DOHH2 (cell line): ENCODE results near the gene HOXB1.

Experiments
- H3F3A ChIP-seq: fragments of 200-600 bp; sonication (generic), shearing (Covaris generic); 2 replicates; pipeline ENCODE4 v1.6.0; 2016; ENCODE audit warnings: antibody characterized with exemption, mild to moderate bottlenecking; ENCODE audit not compliant: control insufficient read depth, insufficient read depth
- H3K27ac ChIP-seq: fragments of 200-600 bp; sonication (generic); 2 replicates; pipeline ENCODE4 v1.5.1; 2014; ENCODE audit warnings: low read depth, mild to moderate bottlenecking, low read length, moderate library complexity
- H3K27me3 ChIP-seq: fragments of 200-600 bp; sonication (generic); 2 replicates; pipeline ENCODE4 v1.6.1; 2014; ENCODE audit warnings: mild to moderate bottlenecking, low read length, mixed read lengths; ENCODE audit not compliant: control insufficient read depth
- H3K36me3 ChIP-seq: fragments of 200-600 bp; sonication (generic); 2 replicates; pipeline ENCODE4 v1.6.1; 2014; ENCODE audit warnings: mild to moderate bottlenecking, low read length, moderate library complexity, mixed read lengths; ENCODE audit not compliant: control insufficient read depth
- H3K4me1 ChIP-seq: fragments of 200-600 bp; sonication (generic); 2 replicates; pipeline ENCODE4 v1.6.1; 2014; ENCODE audit warnings: mild to moderate bottlenecking, low read length, mixed read lengths; ENCODE audit not compliant: control insufficient read depth
- H3K4me2 ChIP-seq: fragments of 200-600 bp; sonication (generic); 2 replicates; pipeline ENCODE4 v1.6.0; 2014; ENCODE audit warnings: mild to moderate bottlenecking, low read length, moderate library complexity
- H3K4me3 ChIP-seq: fragments of 200-600 bp; sonication (generic); 2 replicates; pipeline ENCODE4 v1.5.1; 2014; ENCODE audit warnings: mild to moderate bottlenecking, low read length, mixed read lengths
- H3K79me2 ChIP-seq: fragments of 200-600 bp; sonication (generic); 2 replicates; pipeline ENCODE4 v1.6.1; 2014; ENCODE audit warnings: mild to moderate bottlenecking, low read length, mixed read lengths; ENCODE audit not compliant: control insufficient read depth
- H3K9me2 ChIP-seq: fragments of 200-600 bp; sonication (generic); replicated peaks from 2 replicates; pipeline ENCODE4 v1.6.1; 2014; ENCODE audit warnings: mild to moderate bottlenecking, low read length, mixed read lengths; ENCODE audit not compliant: control insufficient read depth
- H3K9me3 ChIP-seq: fragments of 200-600 bp; sonication (generic); 2 replicates; pipeline ENCODE4 v1.6.1; 2014; ENCODE audit warnings: antibody characterized with exemption, low read length, mixed read lengths; ENCODE audit not compliant: control insufficient read depth, insufficient read depth
- H4K20me1 ChIP-seq: fragments of 200-600 bp; sonication (generic); 2 replicates; pipeline ENCODE4 v1.6.0; 2014; ENCODE audit warnings: low read depth, mild to moderate bottlenecking, antibody characterized with exemption, low read length, moderate library complexity; ENCODE audit not compliant: control insufficient read depth, insufficient read depth
- EZH2phosphoT487 ChIP-seq: fragments of 200-600 bp; sonication (generic); IDR thresholded peaks from 2 replicates; pipeline ENCODE4 v1.6.1; 2017; ENCODE audit warnings: borderline replicate concordance, mild to moderate bottlenecking, antibody characterized with exemption, low read length, moderate library complexity, mixed read lengths
- TF ChIP-seq, protein P1 (sequence below): fragments of 200-600 bp; sonication (generic); IDR thresholded peaks from one replicate; pipeline ENCODE4 v1.5.1; 2014; ENCODE audit warnings: antibody characterized with exemption, mild to moderate bottlenecking, low read depth, low read length; ENCODE audit not compliant: poor library complexity, severe bottlenecking

HOXB1 gene

GRCh38 chr17:48556576-48557401, 26.0 kb upstream of the HOXB1 start:
- Histone ChIP-seq H3K79me2 (no peaks in the 10 kb centered on the region), H3K36me3 (no peaks in the 10 kb centered on the region), H3K4me1 (no peaks in the 10 kb centered on the region), H3K9me2 (no peaks in the 10 kb centered on the region), H4K20me1 (no peaks in the 10 kb centered on the region), H3K4me3 (no peak overlapping the region), H3F3A (no peaks in the 10 kb centered on the region), H3K4me2 (no peak overlapping the region), H3K27me3 (peaks cover 3% of the 10 kb centered on the region; the same call in 1 of the 2 replicates), H3K27ac (no peak overlapping the region), H3K9me3 (no peaks in the 10 kb centered on the region)
- TF ChIP-seq EZH2phosphoT487 = no peak
- TF ChIP-seq, protein P1, sequence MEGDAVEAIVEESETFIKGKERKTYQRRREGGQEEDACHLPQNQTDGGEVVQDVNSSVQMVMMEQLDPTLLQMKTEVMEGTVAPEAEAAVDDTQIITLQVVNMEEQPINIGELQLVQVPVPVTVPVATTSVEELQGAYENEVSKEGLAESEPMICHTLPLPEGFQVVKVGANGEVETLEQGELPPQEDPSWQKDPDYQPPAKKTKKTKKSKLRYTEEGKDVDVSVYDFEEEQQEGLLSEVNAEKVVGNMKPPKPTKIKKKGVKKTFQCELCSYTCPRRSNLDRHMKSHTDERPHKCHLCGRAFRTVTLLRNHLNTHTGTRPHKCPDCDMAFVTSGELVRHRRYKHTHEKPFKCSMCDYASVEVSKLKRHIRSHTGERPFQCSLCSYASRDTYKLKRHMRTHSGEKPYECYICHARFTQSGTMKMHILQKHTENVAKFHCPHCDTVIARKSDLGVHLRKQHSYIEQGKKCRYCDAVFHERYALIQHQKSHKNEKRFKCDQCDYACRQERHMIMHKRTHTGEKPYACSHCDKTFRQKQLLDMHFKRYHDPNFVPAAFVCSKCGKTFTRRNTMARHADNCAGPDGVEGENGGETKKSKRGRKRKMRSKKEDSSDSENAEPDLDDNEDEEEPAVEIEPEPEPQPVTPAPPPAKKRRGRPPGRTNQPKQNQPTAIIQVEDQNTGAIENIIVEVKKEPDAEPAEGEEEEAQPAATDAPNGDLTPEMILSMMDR = no peak

- H3F3A ChIP-seq = no peaks in the 10 kb centered on the region
- H3K9me3 ChIP-seq = no peaks in the 10 kb centered on the region
- H3K27ac ChIP-seq = no peak overlapping the region
- no peaks in the 10 kb centered on the region for H4K20me1 ChIP-seq
- no peaks in the 10 kb centered on the region for H3K4me1 ChIP-seq
- no peak for TF ChIP-seq EZH2phosphoT487
- TF ChIP-seq, protein P1 = no peak
- H3K27me3 ChIP-seq = peaks cover 3% of the 10 kb centered on the region; the same call in 1 of the 2 replicates
- H3K4me3 ChIP-seq = no peak overlapping the region
- H3K79me2 ChIP-seq = no peaks in the 10 kb centered on the region
- H3K9me2 ChIP-seq = no peaks in the 10 kb centered on the region
- H3K36me3 ChIP-seq = no peaks in the 10 kb centered on the region
- H3K4me2 ChIP-seq = no peak overlapping the region
These were observed 25.4 kb upstream of the HOXB1 start for GRCh38 chr17:48556229-48556575.

DNA sequence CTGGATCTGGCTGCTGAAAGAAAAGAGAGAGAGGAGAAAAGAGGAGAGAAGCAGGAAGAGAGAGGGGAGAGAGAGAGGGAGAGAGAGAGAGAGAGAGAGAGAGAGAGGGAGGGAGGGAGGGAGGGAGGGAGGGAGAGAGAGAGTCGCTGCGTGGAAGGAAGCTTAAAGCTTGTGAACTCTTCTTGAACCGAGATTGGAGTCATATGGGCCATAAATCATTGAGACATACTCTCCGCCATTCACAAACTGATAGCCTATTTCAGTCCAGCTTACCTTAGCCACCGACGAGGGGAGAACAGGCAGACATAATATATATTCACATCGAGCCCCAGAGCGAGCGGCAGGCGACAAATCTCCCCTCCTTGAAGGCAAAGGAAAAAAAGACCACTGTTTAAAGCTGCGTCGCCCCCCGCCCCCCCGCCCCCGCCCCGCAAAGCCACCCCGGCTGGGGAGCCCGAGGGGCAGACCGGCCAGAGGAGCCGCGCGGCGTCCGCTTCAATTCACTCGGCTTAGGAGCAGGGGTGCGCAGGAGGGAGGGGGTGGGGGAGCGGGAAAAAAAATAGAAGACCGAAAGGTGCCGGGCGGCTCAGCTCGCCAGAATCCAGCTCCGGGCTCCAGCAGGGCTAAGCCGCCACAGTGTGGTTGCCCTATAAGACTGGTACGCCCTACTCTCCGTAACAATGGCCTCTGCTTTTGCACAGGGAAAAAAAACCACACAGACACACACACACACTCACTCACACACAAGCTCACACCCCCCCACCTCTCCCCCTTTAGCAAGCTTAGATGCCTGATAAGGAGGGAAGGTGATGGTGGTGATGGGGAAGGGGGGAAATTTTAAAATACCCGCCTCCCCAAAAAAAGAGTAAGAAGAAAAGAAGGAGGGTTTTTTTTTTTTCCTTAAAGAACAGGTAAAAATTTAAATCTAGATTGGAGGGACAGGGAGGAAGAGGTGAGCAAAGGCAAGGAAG, 24.7 kb upstream of the HOXB1 start:
- Histone ChIP-seq H3K9me3 (no peaks in the 10 kb centered on the region), H3K4me3 (no peak overlapping the region), H3K9me2 (no peaks in the 10 kb centered on the region), H3K27me3 (peaks cover 3% of the 10 kb centered on the region; the same call in 1 of the 2 replicates), H3K79me2 (no peaks in the 10 kb centered on the region), H3K27ac (no peak overlapping the region), H3K4me1 (no peaks in the 10 kb centered on the region), H4K20me1 (no peaks in the 10 kb centered on the region), H3K4me2 (no peak overlapping the region), H3F3A (no peaks in the 10 kb centered on the region), H3K36me3 (no peaks in the 10 kb centered on the region)
- TF ChIP-seq, protein P1 = no peak
- no peak for TF ChIP-seq EZH2phosphoT487
